ENCODE measurements around the gene GRIK5. TPM values are rescaled to one million over a fixed set of nuclear protein-coding genes. Genes with fewer than 3 reads are reported as not detected.

Gene GRIK5
- total and polyA plus RNA-seq, 2 of the 8 experiments (the other 6 are each of a cell fraction or from before 2014, with no cell fraction given), result 17.8 to 42.9 TPM

GRCh38 chr19:42109896-42110295 lies 39.9 kb upstream of the GRIK5 start (continued):
- TF ChIP-seq NRF1 (IDR thresholded peaks at IDR 0.05; ENCODE audit: low read depth, low read length), result no peak
- TF ChIP-seq RAD21 (IDR thresholded peaks at IDR 0.05 in 1 of 2, conservative IDR thresholded peaks at IDR 0.05 in 1 of 2; ENCODE audit: low read depth in 2 of 2, low read length in 2 of 2), result no peak
